ENCODE data around the gene VAMP8.
"Not testable (repeated sequence)": the region's sequence is repeated elsewhere in the genome, so short reads cannot be mapped to it uniquely, and the experiment has no call there.

DNA sequence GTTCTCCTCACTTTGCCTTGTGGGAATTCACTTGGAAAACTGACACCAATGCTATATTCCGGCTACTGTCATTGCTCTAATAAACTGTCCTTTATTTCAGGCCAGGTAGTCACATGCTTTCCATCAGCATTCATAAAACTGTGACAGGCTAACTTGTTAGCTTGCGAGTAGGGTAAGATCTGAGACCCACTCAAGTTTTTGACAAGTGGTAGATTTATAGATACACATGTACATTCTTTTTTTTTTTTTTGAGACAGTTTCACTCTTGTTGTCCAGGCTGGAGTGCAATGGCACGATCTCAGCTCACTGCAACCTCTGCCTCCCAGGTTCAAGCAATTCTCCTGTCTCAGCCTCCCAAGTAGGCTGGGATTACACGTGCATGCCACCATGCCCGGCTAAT, 40.3 kb downstream of the VAMP8 start:
- not testable (repeated sequence) for TF ChIP-seq BHLHE40 (IDR thresholded peaks at IDR 0.05; ENCODE audit: borderline replicate concordance); SUZ12 (IDR thresholded peaks at IDR 0.05)
